Neural crest cell (in vitro differentiated cells): ENCODE measurements around the gene ACSL6. TPM values are rescaled to one million over a fixed set of nuclear protein-coding genes. Genes with fewer than 3 reads are reported as not detected.

Experiments
- DNase-seq: peaks from one replicate; pipeline ENCODE4 v3.0.0; 2021; ENCODE audit warnings: low read depth, mixed read lengths, low spot score
- H3K27ac Mint-ChIP-seq: one replicate; pipeline ENCODE4 v1.8.0; 2021; ENCODE audit warnings: mild to moderate bottlenecking, mixed read lengths; ENCODE audit not compliant: unreplicated experiment
- H3K27me3 Mint-ChIP-seq: 2 replicates; pipeline ENCODE4 v1.8.0; 2021; ENCODE audit warnings: low read depth, mild to moderate bottlenecking, mixed read lengths
- H3K36me3 Mint-ChIP-seq: 2 replicates; pipeline ENCODE4 v1.8.0; 2021; ENCODE audit warnings: low read depth, mild to moderate bottlenecking, mixed read lengths
- H3K4me1 Mint-ChIP-seq: 2 replicates; pipeline ENCODE4 v1.8.0; 2021; ENCODE audit warnings: mixed read lengths
- H3K4me3 Mint-ChIP-seq: one replicate; pipeline ENCODE4 v1.8.0; 2021; ENCODE audit warnings: mild to moderate bottlenecking, mixed read lengths
- H3K9me3 Mint-ChIP-seq: 2 replicates; pipeline ENCODE4 v1.8.0; 2021; ENCODE audit warnings: mixed read lengths
- total RNA-seq: library from RNA; stranded (reverse); gene quantifications from 2 replicates; pipeline ENCODE4 v1.2.1, GENCODE V29; 2021
- TF ChIP-seq, protein P1 (sequence below): fragments of 200-600 bp; sonication (generic); conservative IDR thresholded peaks from 2 replicates; pipeline ENCODE4 v1.5.0; 2021; ENCODE audit warnings: antibody characterized with exemption, mild to moderate bottlenecking

The ACSL6 gene
- total RNA-seq, 1 donor from 2014 or later: 0.84 TPM

DNA sequence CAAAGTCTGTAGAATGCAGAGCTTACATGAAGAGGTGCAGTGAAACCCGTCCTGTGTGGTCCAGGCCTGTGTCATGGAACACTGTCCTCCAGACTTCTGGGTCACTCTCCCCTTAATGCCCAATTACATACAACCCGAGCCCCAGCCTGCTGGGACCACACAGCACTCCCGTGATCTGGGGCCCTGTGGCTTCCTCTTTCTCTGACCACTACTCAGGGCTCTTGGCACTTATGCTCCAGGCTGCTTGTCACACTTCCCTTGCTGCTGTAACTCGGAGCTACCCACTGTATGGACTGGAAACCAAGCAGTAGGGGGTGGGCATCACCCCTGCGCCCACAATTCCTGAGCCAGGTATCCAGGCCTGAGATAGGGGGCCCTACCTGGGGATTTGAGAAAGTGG is 38.7 kb upstream of the ACSL6 start:
- TF ChIP-seq, protein P1, sequence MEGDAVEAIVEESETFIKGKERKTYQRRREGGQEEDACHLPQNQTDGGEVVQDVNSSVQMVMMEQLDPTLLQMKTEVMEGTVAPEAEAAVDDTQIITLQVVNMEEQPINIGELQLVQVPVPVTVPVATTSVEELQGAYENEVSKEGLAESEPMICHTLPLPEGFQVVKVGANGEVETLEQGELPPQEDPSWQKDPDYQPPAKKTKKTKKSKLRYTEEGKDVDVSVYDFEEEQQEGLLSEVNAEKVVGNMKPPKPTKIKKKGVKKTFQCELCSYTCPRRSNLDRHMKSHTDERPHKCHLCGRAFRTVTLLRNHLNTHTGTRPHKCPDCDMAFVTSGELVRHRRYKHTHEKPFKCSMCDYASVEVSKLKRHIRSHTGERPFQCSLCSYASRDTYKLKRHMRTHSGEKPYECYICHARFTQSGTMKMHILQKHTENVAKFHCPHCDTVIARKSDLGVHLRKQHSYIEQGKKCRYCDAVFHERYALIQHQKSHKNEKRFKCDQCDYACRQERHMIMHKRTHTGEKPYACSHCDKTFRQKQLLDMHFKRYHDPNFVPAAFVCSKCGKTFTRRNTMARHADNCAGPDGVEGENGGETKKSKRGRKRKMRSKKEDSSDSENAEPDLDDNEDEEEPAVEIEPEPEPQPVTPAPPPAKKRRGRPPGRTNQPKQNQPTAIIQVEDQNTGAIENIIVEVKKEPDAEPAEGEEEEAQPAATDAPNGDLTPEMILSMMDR: no peak
- H3K4me1 Mint-ChIP-seq: no peaks in the 10 kb centered on the region
- no peak for DNase-seq
- H3K4me3 Mint-ChIP-seq: no peak overlapping the region
- H3K27me3 Mint-ChIP-seq: no peaks in the 10 kb centered on the region
- no peak overlapping the region for H3K27ac Mint-ChIP-seq
- H3K9me3 Mint-ChIP-seq: no peaks in the 10 kb centered on the region
- no peaks in the 10 kb centered on the region for H3K36me3 Mint-ChIP-seq

DNA sequence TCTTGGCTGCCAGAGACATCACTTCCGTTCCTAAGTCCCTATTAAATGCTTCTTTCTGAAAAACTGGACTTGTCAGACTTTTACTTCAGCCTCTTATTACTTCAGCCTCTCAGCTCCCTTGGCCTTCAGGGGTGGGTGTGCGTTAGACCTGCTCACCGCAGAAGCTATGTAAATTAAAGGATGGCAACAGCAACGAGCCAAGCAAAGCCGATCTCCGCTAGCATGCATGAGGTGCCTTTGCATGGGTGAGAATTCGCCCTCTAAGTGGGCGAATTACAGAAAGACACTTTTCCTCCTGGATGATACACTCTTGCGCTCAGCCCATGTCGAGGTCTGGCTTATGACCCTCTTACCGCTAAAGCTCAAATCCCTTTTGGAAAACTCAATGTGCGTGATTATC is 38.1 kb upstream of the ACSL6 start:
- Mint-ChIP-seq H3K36me3 (no peaks in the 10 kb centered on the region), H3K4me3 (no peak overlapping the region), H3K9me3 (no peaks in the 10 kb centered on the region), H3K27ac (no peak overlapping the region), H3K27me3 (no peaks in the 10 kb centered on the region), H3K4me1 (no peaks in the 10 kb centered on the region)
- TF ChIP-seq, protein P1: no peak
- DNase-seq: no peak

DNA sequence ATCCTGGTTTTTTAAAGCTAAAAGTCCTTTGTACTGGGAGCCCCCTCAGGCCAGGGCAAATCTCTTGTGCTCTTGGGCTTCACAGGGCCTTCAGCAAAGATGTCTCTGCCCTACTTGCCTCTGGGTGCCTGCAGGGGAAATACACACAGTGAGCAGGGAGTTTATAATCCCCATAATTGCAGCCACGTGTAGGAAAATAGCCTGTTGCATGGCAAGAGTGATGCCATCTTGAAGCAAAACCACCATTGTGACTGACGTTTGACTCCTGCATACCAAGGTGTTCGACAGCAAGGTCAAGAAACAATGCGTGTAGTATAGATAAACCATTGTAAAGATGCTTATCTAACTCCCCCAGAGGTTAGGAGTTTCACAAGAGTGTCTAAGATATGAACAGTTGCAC is 37.6 kb upstream of the ACSL6 start:
- no peak overlapping the region for H3K4me3 Mint-ChIP-seq
- DNase-seq: no peak
- H3K9me3 Mint-ChIP-seq: no peaks in the 10 kb centered on the region
- no peaks in the 10 kb centered on the region for H3K4me1 Mint-ChIP-seq
- H3K36me3 Mint-ChIP-seq: no peaks in the 10 kb centered on the region
- no peak overlapping the region for H3K27ac Mint-ChIP-seq
- TF ChIP-seq, protein P1: no peak
- no peaks in the 10 kb centered on the region for H3K27me3 Mint-ChIP-seq

DNA sequence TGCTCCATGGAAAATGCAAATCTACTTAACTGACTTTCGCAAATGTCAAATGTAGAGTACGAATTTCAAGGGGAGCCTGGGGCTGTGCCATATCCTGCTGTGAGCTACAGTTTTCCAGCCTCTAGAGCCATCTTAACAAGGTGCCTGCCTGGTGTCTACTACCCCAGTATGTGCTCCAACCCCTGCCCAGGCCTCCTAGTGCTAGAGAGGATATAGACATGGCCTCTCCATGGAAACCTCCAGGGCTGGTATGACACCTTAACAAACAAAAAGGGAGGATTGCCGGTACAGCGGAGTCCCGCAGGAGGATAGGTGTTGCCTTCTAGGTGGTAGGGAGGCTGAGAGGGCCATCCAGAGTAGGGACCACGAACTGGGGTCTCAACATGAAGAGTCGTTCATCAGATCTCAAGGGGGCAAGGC is 35.4 kb upstream of the ACSL6 start:
- Mint-ChIP-seq H3K4me1 (no peaks in the 10 kb centered on the region), H3K9me3 (no peaks in the 10 kb centered on the region), H3K27me3 (peaks cover 6% of the 10 kb centered on the region), H3K36me3 (no peaks in the 10 kb centered on the region), H3K4me3 (no peak overlapping the region), H3K27ac (no peak overlapping the region)
- TF ChIP-seq, protein P1: no peak
- DNase-seq: no peak

DNA sequence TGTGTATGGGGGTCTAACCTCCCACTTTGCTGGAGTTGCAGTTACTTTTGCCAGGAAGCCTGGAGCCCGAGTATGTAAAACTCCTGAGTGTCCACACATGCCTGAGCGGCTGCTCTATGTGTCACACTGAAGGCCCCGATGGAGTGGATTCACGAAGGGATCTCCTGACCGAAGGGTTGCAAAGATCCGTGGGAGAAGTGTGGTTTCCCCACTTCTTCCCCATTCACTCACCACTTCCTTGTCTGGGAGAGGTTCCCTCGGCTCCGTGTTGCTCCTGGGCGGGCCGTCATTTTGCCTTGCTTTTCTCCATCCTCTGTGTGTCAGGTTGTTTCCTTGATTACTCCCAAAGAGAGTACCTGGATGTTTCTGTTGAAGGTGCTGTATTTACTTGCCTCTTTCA is 32.7 kb upstream of the ACSL6 start:
- TF ChIP-seq, protein P1: no peak
- Mint-ChIP-seq H3K4me1 (no peaks in the 10 kb centered on the region), H3K27me3 (peaks cover 33% of the 10 kb centered on the region), H3K27ac (no peak overlapping the region), H3K36me3 (no peaks in the 10 kb centered on the region), H3K9me3 (no peaks in the 10 kb centered on the region), H3K4me3 (no peak overlapping the region)
- no peak for DNase-seq

DNA sequence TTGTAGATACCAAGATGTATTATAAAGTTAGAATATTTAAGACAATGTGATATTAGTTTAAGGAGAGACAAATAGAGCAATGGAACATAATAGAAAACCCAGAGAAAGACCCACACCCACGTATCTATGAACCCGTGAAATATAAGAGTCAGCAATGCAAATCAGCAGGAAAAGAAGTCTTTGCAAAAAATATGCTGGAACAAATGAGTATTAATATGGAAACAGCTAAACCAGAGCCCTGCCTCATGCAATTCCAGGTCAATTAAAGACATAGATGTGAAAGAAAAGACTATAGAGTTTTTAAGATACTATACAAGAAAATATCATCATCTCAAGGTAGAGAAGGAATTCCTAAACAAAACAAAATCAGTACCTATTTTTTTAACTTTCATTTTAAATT is 25.9 kb upstream of the ACSL6 start:
- peaks cover 78% of the 10 kb centered on the region for H3K27me3 Mint-ChIP-seq
- H3K9me3 Mint-ChIP-seq: no peaks in the 10 kb centered on the region
- H3K4me3 Mint-ChIP-seq: no peak overlapping the region
- H3K36me3 Mint-ChIP-seq: no peaks in the 10 kb centered on the region
- H3K4me1 Mint-ChIP-seq: no peaks in the 10 kb centered on the region
- DNase-seq: no peak
- TF ChIP-seq, protein P1: no peak
- no peak overlapping the region for H3K27ac Mint-ChIP-seq
